ENCODE measurements around the gene KCNMA1.
"Not testable (repeated sequence)": the region's sequence is repeated elsewhere in the genome, so short reads cannot be mapped to it uniquely, and the experiment has no call there.

The KCNMA1 gene

GRCh38 chr10:77637532-77638320, at the start of gene KCNMA1:
KCNMA1 (minus strand) TSS chr10:77637808.
- no peaks in the 10 kb centered on the region for H3K36me3 Mint-ChIP-seq (ENCODE audit: low read depth)
- H3K4me3 Mint-ChIP-seq: peak within 1 kb of the TSS; percentile 64
- no peaks in the 10 kb centered on the region for H3K9me3 Mint-ChIP-seq
- H3K4me1 Mint-ChIP-seq: peaks cover 4% of the 10 kb centered on the region
- no peak within 1 kb of the TSS for H3K27ac Mint-ChIP-seq
- ATAC-seq: peak; percentile 25
- H3K27me3 Mint-ChIP-seq: peaks cover 67% of the 10 kb centered on the region
- DNase-seq: peak; percentile 13

DNA sequence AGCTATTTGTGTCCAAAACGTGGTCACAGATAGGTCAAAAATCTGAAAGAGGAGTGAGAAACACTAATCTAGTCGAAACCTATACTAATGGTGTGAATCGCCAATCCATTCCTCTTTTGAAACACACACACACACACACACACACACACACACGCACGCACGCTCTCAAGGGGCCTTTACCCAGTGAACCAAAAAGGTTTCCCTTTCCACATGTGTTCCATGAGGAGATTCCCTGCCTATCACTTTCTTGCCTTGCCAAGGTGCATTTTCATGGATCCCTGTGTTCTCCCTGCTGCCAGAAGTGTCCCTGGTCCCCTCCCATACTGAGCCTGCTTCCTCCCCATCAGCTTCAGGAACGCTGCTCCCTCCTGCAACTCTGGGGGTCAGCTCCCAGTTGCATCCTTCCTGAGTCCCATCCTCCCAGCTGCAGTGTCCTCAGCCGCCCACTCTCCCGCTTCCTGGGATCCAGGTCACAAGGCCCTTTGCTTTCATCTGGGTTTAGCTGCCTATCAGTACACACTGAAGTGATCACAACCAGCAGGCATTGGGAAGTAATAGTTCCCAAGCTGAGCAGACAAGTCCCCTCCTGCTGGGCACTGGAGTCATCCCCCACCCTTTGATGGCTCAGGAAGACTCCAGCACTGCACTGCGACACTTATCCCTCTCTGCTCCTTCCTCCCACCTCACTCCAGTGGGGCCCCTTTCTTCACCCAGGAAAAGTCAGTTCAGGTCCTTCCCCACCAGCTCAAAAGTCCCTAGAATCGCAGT, 49.2 kb upstream of the KCNMA1 start:
- no peaks in the 10 kb centered on the region for H3K4me1 Mint-ChIP-seq
- H3K4me3 Mint-ChIP-seq: no peak overlapping the region
- no peaks in the 10 kb centered on the region for H3K9me3 Mint-ChIP-seq
- ATAC-seq (no peak), DNase-seq (no peak)
- no peak overlapping the region for H3K27ac Mint-ChIP-seq
- peaks cover 18% of the 10 kb centered on the region for H3K27me3 Mint-ChIP-seq
- H3K36me3 Mint-ChIP-seq (ENCODE audit: low read depth): no peaks in the 10 kb centered on the region

GRCh38 chr10:77686096-77686495, 48.5 kb upstream of the KCNMA1 start:
- H3K27ac Mint-ChIP-seq: no peak overlapping the region
- no peak for DNase-seq
- H3K36me3 Mint-ChIP-seq (ENCODE audit: low read depth): no peaks in the 10 kb centered on the region
- H3K9me3 Mint-ChIP-seq: no peaks in the 10 kb centered on the region
- no peak overlapping the region for H3K4me3 Mint-ChIP-seq
- no peak for ATAC-seq
- H3K4me1 Mint-ChIP-seq: no peaks in the 10 kb centered on the region
- peaks cover 20% of the 10 kb centered on the region for H3K27me3 Mint-ChIP-seq

- H3K27ac Mint-ChIP-seq: no peak overlapping the region
- ATAC-seq (no peak), DNase-seq (no peak)
- no peak overlapping the region for H3K4me3 Mint-ChIP-seq
- H3K4me1 Mint-ChIP-seq: no peaks in the 10 kb centered on the region
- H3K27me3 Mint-ChIP-seq: peaks cover 20% of the 10 kb centered on the region
- H3K9me3 Mint-ChIP-seq: no peaks in the 10 kb centered on the region
- H3K36me3 Mint-ChIP-seq (ENCODE audit: low read depth): no peaks in the 10 kb centered on the region
These were observed 47.8 kb upstream of the KCNMA1 start for GRCh38 chr10:77685432-77685831.

GRCh38 chr10:77683088-77683432, 45.5 kb upstream of the KCNMA1 start:
- not testable (repeated sequence) for H3K4me3 Mint-ChIP-seq; H3K9me3 Mint-ChIP-seq; H3K27ac Mint-ChIP-seq; H3K4me1 Mint-ChIP-seq; DNase-seq; ATAC-seq; H3K36me3 Mint-ChIP-seq (ENCODE audit: low read depth)
- peaks cover 12% of the 10 kb centered on the region for H3K27me3 Mint-ChIP-seq

GRCh38 chr10:77682393-77683087, 44.9 kb upstream of the KCNMA1 start:
- DNase-seq: no peak
- Mint-ChIP-seq H3K4me1 (no peaks in the 10 kb centered on the region), H3K27me3 (peaks cover 15% of the 10 kb centered on the region), H3K9me3 (no peaks in the 10 kb centered on the region), H3K36me3 (ENCODE audit: low read depth) (no peaks in the 10 kb centered on the region), H3K27ac (no peak overlapping the region), H3K4me3 (no peak overlapping the region)
- no peak for ATAC-seq

- Mint-ChIP-seq H3K36me3 (ENCODE audit: low read depth) (no peaks in the 10 kb centered on the region), H3K27me3 (peaks cover 12% of the 10 kb centered on the region), H3K4me3 (no peak overlapping the region), H3K4me1 (no peaks in the 10 kb centered on the region), H3K27ac (no peak overlapping the region), H3K9me3 (no peaks in the 10 kb centered on the region)
- no peak for DNase-seq
- no peak for ATAC-seq
These were observed 44.2 kb upstream of the KCNMA1 start for GRCh38 chr10:77681839-77682238.

GRCh38 chr10:77680811-77681210, 43.2 kb upstream of the KCNMA1 start:
- H3K9me3 Mint-ChIP-seq: no peaks in the 10 kb centered on the region

GRCh38 chr10:77680065-77680464, 42.5 kb upstream of the KCNMA1 start:
- no peaks in the 10 kb centered on the region for H3K36me3 Mint-ChIP-seq (ENCODE audit: low read depth)
- H3K4me3 Mint-ChIP-seq: no peak overlapping the region
- no peak for DNase-seq
- ATAC-seq: no peak
- no peak overlapping the region for H3K27ac Mint-ChIP-seq
- no peaks in the 10 kb centered on the region for H3K4me1 Mint-ChIP-seq
- H3K9me3 Mint-ChIP-seq: no peaks in the 10 kb centered on the region
- peaks cover 15% of the 10 kb centered on the region for H3K27me3 Mint-ChIP-seq

More at GRCh38 chr10:77680811-77681210, 43.2 kb upstream of the KCNMA1 start:
- Mint-ChIP-seq H3K4me3 (no peak overlapping the region), H3K27ac (no peak overlapping the region), H3K27me3 (peaks cover 12% of the 10 kb centered on the region), H3K36me3 (ENCODE audit: low read depth) (no peaks in the 10 kb centered on the region), H3K4me1 (no peaks in the 10 kb centered on the region)
- DNase-seq: no peak
- no peak for ATAC-seq

GRCh38 chr10:77679217-77679616, 41.6 kb upstream of the KCNMA1 start:
- H3K36me3 Mint-ChIP-seq (ENCODE audit: low read depth): no peaks in the 10 kb centered on the region
- H3K4me1 Mint-ChIP-seq: no peaks in the 10 kb centered on the region
- DNase-seq (no peak), ATAC-seq (no peak)
- H3K9me3 Mint-ChIP-seq: no peaks in the 10 kb centered on the region
- peaks cover 10% of the 10 kb centered on the region for H3K27me3 Mint-ChIP-seq
- H3K27ac Mint-ChIP-seq: no peak overlapping the region
- no peak overlapping the region for H3K4me3 Mint-ChIP-seq

DNA sequence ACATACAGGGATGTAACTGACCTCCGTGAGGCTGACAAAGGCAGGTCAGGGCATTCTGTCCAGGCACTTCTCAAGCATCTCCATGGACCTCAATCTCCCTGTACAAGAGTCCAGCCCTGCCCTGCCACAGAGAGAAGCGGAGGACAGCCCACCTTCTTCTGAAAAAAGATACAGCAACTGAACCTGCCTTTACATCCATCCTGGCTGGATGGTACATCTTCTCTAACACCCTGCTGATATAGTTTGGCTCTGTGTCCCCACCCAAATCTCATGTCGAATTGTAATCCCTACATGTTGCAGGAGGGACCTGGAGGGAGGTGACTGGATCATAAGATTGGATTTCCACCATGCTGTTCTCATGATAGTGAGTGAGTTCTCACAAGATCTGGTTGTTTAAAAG, 40.5 kb upstream of the KCNMA1 start:
- H3K4me1 Mint-ChIP-seq: no peaks in the 10 kb centered on the region
- H3K9me3 Mint-ChIP-seq: no peaks in the 10 kb centered on the region
- H3K27me3 Mint-ChIP-seq: peaks cover 18% of the 10 kb centered on the region
- H3K36me3 Mint-ChIP-seq (ENCODE audit: low read depth): no peaks in the 10 kb centered on the region
- no peak for DNase-seq
- no peak overlapping the region for H3K4me3 Mint-ChIP-seq
- ATAC-seq: no peak
- H3K27ac Mint-ChIP-seq: no peak overlapping the region

DNA sequence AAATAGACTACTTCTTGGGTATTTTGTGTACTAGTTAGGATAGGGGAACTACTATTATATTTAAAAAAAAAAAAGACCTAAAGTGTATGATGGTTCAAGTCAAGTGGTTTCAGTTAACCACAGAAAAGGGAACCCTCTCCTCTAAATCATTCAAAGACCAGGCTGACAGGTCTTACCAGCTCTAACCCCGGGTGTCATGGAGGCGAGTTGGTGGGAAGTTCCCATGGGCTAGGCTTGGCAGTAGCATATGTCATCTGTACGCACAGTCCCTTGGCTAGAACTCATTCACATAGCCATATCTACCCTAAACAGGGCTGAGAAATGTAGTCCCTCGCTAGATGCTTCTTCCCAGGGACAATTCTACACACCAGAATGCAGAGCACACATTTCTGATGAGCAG, 37.7 kb upstream of the KCNMA1 start:
- Mint-ChIP-seq H3K36me3 (ENCODE audit: low read depth) (no peaks in the 10 kb centered on the region), H3K9me3 (no peaks in the 10 kb centered on the region), H3K4me3 (no peak overlapping the region), H3K4me1 (no peaks in the 10 kb centered on the region), H3K27ac (no peak overlapping the region), H3K27me3 (peaks cover 23% of the 10 kb centered on the region)
- ATAC-seq: no peak
- DNase-seq: no peak

DNA sequence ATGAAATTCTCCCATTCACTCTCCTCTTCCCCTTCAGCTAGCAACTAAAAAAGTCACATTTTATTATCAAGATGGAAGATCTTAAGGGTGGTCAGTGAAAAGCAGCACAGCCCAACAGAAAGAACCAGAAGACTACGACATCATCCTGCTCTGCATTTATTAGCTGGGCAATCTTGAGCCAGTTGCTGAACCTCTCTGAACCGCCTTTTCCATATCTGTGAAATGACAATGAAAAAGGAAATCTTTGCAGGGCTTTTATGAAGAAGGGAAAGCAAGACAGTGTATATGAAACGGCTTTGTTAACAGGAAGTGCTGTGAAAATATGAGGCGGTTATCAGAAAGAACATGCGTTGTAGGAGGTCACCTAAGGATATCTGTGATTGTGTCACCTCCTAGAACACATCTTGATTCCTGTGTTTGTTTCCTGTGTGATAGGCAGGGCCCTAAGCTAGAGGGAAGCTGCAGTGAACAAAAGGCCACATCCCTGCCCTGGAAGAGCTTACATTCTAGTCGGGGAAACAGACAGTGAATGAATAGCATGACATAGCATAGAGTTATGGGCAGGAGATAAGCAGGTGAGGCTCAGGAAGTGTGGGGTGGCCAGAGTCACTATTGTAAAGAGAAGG, 36.0 kb upstream of the KCNMA1 start:
- Mint-ChIP-seq H3K27ac (no peak overlapping the region), H3K4me3 (no peak overlapping the region), H3K4me1 (no peaks in the 10 kb centered on the region), H3K27me3 (peaks cover 34% of the 10 kb centered on the region), H3K9me3 (no peaks in the 10 kb centered on the region), H3K36me3 (ENCODE audit: low read depth) (no peaks in the 10 kb centered on the region)
- ATAC-seq (no peak), DNase-seq (no peak)

GRCh38 chr10:77673101-77673500, 35.5 kb upstream of the KCNMA1 start:
- Mint-ChIP-seq H3K4me3 (no peak overlapping the region), H3K4me1 (no peaks in the 10 kb centered on the region), H3K27me3 (peaks cover 35% of the 10 kb centered on the region), H3K9me3 (no peaks in the 10 kb centered on the region), H3K27ac (no peak overlapping the region), H3K36me3 (ENCODE audit: low read depth) (no peaks in the 10 kb centered on the region)
- no peak for ATAC-seq
- no peak for DNase-seq
